Endothelial cell of umbilical vein (primary cell): ENCODE measurements around the gene CFAP100.

Experiments
- CTCF ChIP-seq, 2 donors: IDR thresholded peaks; 1 replicate in 1 of 2; 2 replicates in 1 of 2; pipeline ENCODE4 v1.5.1; 2011; ENCODE audit warnings: low read length in 2 of 2, mild to moderate bottlenecking in 2 of 2, moderate library complexity in 2 of 2, control low read depth in 1 of 2, inconsistent platforms in 1 of 2, low read depth in 1 of 2; ENCODE audit not compliant: insufficient read depth in 1 of 2; ENCODE audit errors: extremely low read depth in 1 of 2
- EZH2 ChIP-seq: IDR thresholded peaks from 2 replicates; pipeline ENCODE4 v1.6.1; 2012; ENCODE audit warnings: borderline replicate concordance, low read depth, mild to moderate bottlenecking, moderate library complexity, low read length, inconsistent platforms; ENCODE audit not compliant: severe bottlenecking
- JUN ChIP-seq: IDR thresholded peaks from 2 replicates; pipeline ENCODE4 v1.6.1; 2011; ENCODE audit warnings: borderline replicate concordance, low read depth; ENCODE audit not compliant: insufficient read length, insufficient read depth
- MAX ChIP-seq: IDR thresholded peaks from 2 replicates; pipeline ENCODE4 v1.6.1; 2011; ENCODE audit not compliant: insufficient read depth, insufficient read length
- MYC ChIP-seq: IDR thresholded peaks from one replicate; pipeline ENCODE4 v1.6.1; 2011; ENCODE audit warnings: mild to moderate bottlenecking, low read depth, low read length
- POLR2A ChIP-seq: IDR thresholded peaks from 2 replicates; pipeline ENCODE4 v1.6.1; 2012; ENCODE audit warnings: low read depth, mild to moderate bottlenecking, control low read depth, low read length
- POLR2AphosphoS5 ChIP-seq: IDR thresholded peaks from 2 replicates; pipeline ENCODE4 v1.6.1; 2012; ENCODE audit warnings: low read depth, mild to moderate bottlenecking, control low read depth, low read length, moderate library complexity; ENCODE audit not compliant: insufficient read depth

GRCh38 chr3:126345641-126346460 lies 48.9 kb upstream of the CFAP100 start:
- TF ChIP-seq CTCF (IDR thresholded peaks at IDR 0.05; ENCODE audit: extremely low read depth in 1 of 2, insufficient read depth in 1 of 2, low read depth in 1 of 2, low read length in 2 of 2) (no peak), MYC (no peak), POLR2A (no peak), EZH2 (no peak), JUN (no peak), MAX (no peak), POLR2AphosphoS5 (no peak)
